Left renal pelvis (tissue), 4 donors: ENCODE data around the gene MAGEF1. TPM values are rescaled to one million over a fixed set of nuclear protein-coding genes. Genes with fewer than 3 reads are reported as not detected.

Experiments
- DNase-seq, 4 donors: peaks; one replicate each; pipeline ENCODE4 v3.0.0-alpha.2; 2013; ENCODE audit warnings: low read depth in 4 of 4, low spot score in 3 of 4
- polyA plus RNA-seq, 4 donors: library from polyadenylated mRNA; unstranded; fragments of 120-200 nt; gene quantifications; one replicate each; pipeline ENCODE4 v1.2.1, GENCODE V29; 2013; ENCODE audit not compliant: insufficient read length in 4 of 4

The MAGEF1 gene
- polyA plus RNA-seq, 4 donors: 57.1 to 105 (median 91.1) TPM

GRCh38 chr3:184674626-184675025 is 37.2 kb downstream of the MAGEF1 start:
- DNase-seq: no peak

- DNase-seq: no peak
These were observed 38.6 kb downstream of the MAGEF1 start for GRCh38 chr3:184672977-184673870.

DNA sequence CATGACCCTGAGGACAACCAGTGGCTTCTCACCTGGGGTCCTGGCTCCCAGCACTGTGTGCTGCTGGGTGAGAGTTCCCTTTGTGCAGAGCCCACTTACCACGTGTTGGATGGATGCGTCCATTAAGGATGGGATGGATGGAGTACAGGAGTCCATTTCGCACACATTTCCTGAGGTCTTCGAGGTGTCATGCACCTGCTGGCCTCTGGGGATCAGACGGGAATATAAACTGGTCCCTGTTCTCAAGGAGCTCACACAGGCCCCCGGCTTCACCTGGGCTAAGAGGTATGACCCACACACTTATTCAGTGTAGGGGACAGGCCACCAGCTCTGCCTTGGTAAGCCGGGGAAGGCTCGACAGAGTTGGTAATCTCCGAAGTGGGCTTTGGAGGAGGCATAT is 39.5 kb downstream of the MAGEF1 start:
- DNase-seq: no peak

- no peak for DNase-seq
These were observed 41.7 kb downstream of the MAGEF1 start for GRCh38 chr3:184670091-184670602.

DNA sequence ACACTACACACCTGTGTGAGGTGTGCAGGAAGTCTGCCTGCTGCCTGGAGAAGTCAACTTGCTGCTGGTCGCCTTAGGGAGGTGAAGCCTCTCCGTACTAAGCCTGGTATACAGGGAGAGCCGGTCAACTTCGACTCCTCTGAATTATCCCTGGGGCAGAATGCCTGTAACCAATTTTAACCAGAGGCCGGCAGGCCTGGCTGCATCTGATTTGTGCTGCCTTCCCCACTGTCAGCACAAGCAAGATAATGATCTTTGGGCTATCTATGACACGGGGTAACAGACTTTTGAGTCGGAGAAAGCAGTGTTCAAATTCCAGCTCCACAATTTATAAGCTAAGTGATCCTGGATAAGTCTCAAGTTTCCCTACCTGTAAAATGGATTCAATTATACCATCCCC is 42.3 kb downstream of the MAGEF1 start:
- no peak for DNase-seq

DNA sequence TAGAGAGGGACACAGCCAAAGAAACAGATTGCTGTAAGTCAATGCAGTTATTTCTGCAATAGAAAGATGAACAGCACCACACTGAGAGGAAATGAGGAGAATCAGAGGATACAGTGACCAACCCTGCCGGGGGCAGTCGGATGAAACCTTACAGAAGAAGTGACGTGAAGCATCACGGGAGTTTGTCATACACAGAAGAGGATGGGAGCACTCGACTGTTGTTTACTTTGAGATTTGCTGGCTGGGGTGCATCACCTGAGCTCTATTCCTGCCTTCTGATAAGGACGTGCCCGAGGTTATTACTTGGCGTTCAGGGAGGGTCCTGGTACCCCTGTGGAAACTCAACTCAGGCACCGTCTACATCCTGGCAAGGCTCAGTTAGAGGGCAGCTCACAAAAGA is 45.4 kb downstream of the MAGEF1 start:
- no peak for DNase-seq

DNA sequence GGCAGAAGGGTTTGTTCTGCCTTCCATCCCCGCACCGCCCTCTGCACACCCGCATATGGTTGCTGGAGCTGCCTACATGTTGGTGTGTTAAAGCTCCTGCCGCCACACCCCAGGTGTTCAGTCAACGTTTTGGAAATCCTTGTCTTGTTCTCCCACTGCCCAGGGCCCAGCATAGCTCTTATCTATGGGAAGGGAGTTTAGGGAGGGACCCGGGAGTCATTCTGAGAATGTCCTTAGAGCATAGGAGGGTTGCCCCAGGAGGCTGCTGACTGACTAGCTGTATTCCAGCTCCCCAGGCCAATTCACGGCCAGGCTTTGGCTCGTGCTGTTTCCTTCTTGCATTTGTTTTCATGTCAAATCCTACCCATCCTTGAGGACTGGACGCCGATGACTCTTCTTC is 46.8 kb downstream of the MAGEF1 start:
- no peak for DNase-seq

DNA sequence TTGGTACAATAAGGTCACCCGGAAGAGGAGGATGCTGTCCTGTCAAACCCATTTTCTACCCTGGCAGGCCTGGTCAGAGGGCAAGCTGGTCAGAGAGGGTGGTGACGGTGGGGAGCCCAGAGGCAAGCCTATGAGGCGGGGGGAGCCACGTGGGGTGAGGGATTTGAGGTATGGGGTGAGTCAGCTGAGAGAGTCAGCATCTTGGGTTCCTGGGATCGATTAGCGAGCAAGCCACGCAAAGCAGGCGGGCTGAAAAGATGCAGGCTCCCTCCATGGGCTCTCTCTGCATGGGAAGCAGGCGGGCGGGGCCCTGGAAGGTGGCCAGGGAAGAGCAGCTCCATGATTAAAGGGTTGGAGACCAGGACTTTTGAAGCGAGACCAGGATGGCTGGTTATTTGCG is 48.1 kb downstream of the MAGEF1 start:
- no peak for DNase-seq

DNA sequence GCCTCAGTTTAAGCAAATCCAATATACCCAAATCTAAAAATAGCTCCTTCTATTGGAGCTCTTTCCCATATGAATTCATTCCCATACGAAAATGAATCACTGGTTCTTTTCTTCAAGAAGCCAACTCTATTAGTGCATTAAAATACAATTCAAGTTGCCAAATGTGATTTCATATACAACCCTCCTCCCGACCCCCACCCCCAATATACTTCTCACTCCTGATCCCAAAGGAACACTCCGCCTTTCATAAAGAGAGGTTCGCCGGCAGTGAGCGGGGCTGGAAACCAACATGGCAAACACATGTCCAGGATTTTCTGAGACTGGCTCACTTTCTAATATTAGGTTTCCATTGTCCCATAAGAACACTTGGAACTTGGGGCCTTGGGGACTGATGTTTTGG is 48.5 kb downstream of the MAGEF1 start:
- DNase-seq: no peak

DNA sequence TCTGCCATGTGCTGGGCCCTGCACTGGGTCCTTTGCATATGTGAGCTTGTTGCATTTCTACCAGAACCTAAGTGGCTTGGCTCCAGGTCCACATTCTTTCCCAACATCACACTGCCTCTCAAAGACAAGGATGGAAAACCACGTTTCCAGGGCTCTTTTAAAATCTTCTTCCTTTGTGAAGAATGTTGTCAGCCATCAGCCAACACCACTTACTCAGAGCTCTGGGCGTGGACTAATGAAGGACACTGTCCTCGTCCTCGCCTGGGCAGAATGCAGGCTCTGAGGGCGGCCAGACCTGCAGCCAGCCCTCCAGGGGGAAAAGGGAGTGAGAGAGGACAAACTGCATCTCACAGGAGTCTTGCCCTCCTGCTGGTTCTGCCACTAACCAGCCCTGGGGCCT is 49.7 kb downstream of the MAGEF1 start:
- DNase-seq: no peak

GRCh38 chr3:184660931-184661330 is 50.9 kb downstream of the MAGEF1 start:
- no peak for DNase-seq

Other genes starting within 250 kb of the MAGEF1 start
- gene EPHB3, start 150.3 kb downstream of the MAGEF1 start, polyA plus RNA-seq: 10 to 100 TPM; 24.2 to 40.6 (median 32.7) TPM
- 10 to 100 TPM; 35.6 to 47.8 (median 41.3) TPM for gene VPS8, start 100.1 kb upstream of the MAGEF1 start, polyA plus RNA-seq